ENCODE results near the gene MMS22L.
A peak's percentile ranks its signal among the peaks of the same experiment; 100 is the strongest.
"Not testable (repeated sequence)": the region's sequence is repeated elsewhere in the genome, so short reads cannot be mapped to it uniquely, and the experiment has no call there.

MMS22L gene

DNA sequence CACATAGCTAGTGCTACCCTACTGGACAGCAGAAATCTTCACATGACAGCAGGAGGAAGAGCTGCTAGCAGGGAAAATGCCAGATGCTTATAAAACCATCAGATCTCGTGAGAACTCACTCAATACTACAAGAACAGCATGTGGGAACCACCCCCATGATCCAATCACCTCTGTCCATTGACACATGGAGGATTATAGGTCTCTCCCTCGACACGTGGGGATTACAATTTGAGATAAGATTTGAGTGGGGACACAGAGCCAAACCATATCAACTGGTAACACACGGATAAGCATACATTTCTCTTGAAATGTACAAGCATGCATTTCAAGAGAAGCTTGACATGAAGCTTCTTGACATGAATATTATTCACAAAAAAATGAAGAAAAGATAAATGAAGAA, 64.1 kb downstream of the MMS22L start:
- DNase-seq, result no peak

DNA sequence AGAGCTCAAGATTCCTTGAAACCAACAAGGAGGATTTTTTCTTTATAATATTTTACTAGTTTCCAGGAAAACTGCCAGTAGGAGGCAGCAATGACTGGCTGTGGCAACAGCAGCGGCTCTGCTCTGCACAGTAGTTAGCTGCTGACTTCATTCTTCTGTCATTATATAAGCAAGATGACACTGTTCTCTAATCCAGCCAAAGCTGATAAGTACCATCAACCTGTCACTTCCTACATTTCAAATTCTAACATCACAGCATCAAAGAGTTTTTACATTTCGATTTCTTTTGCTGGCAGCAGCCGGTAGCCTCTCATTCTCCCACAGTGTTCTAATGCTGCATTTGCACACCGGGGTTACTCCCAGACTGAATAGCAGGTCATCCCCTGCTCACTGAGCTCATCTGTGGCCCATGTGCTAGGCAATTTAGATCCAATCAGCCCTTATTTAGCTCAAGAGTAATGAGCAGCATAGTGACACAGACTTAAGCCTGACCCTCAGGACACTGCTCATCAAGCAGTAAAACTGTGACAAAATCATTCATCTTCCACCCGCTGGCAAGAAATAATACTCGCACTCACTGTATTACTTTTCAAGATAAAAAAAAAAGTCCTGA, 67.8 kb downstream of the MMS22L start:
- DNase-seq, result no peak

DNA sequence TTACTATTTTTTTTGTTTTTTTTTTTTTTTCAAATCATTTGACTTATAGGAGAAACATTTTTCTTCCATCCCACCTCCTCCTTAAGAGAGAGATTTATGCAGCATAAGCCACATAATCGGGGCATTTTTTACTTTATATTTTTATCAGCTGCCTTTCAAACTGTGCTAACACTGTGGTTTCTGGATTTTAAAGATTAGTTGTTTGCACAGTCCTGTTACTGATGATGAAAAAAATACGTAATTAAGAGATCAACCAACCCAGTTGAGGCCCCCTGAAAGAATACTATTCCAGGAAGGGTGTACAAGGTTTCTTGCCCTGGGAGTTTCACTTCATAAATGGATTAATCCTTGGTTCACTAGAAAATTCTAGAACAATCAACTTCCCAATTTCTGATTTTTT, 68.3 kb downstream of the MMS22L start:
- DNase-seq, result no peak

DNA sequence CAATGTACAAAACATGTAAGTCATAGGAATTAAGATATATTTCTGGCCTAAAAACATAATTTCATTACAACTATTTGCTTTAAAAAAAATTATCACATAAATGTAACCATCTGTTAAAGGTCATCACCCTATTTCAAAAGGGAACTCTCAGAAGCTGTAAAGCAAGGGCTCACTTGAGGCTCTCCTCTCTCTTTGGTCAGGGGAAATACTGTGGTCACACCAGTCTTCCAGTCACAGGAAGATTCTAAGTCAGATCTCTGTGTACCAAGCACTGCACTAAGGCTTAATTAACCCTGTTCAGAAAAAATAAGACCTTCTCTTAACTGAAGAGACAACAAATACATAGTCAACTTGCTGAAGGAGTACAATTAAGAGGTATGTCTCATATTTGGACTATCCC, 75.6 kb downstream of the MMS22L start:
- DNase-seq, result no peak

DNA sequence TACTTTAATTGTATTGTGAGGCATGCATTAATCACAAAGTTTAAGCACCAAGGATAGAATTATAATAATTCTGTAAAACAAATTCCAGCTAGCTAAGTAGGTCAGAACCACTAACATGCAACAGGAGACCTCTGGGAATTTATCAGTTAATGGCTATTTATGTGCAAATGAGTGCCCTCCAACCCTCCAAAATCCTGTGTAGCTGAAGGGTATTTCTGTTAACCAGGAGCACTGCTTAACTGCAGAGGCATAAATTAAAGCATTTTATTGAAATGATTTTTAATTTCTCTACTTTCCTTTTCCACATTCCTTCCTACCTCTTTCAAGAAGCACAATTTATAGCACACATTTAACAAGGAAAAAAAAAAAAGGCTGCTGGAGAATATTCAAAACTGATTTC, 77.0 kb downstream of the MMS22L start:
- no peak for DNase-seq

DNA sequence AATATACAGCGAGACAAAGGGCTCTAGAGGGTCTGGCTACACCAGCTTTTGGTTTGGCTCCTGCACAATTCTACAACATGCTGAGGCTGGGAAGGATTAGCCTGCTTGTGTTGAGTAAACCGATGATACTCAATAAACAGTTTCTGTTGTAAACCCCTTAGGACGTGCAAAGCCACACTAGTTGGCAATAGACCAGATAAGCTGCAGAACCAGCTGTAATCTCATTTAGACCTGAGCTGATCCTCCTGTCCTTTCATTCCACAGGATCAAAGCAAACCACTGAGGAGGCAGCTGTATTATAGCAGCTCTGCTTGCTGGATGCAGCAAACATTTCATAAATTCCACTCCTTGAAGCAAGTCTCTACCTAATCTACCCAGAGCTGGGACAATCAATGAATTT, 79.7 kb downstream of the MMS22L start:
- DNase-seq, result peak; percentile 3

DNA sequence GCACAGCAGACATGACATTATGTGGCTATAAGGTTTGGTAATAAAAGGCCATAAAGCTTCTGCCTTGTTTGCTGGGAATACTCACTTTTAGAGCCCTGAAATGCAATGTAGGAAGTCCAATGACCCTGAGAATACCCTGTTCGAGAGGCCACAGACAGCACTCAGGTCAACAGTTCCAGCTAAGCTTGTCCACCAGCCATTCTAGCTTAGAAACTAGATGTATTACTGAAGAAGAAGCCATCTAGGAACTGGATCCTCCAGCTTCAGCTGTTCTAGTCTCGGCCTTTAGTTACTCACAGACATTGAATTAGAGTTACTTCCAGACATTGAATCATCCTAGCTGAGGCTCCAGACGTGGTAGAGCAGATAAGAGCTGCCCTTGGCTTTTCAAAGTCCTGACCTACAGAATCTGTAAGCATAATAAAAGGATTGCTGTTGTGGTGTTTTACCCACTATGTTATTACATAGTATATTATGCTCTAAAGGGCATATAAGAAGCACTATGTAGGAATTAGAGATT, 84.9 kb downstream of the MMS22L start:
- DNase-seq, result no peak

DNA sequence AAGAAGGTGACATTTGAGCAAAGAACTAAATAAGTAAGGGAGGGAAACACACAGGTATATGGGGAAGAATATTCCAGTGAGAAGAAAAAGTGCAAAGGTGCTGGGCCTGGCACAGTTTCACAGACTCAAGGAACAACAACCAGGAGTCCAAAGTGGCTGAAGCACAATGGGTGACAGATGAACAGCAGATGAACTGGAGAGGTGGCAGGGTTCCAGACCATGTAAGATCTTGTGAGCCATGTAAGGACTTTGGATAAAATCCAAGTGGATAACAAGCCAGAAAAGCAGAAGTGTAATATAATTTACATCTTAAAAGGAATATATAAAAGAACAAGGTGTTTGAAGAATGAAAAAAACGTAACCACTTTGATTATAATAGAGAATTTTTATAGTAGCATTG, 87.9 kb downstream of the MMS22L start:
- DNase-seq, result peak; percentile 41

DNA sequence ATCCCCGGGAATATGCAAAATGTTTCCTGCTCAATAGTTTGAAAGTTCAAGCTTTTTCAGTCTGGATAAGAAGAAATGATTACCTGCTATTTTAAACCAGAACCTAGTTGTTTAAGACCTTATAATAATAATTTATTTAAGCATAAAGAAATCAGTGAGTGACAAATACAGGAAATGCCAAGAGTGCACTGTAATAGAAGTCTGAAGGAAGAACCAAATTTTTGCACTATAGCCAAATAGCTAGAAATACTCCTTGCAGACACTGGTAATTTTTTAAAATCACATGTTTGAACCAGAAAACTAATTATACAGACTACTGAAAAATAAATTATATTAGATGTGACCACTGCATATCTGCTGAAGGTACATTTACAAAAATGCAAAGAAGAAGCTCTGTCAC, 93.2 kb downstream of the MMS22L start:
- DNase-seq, result no peak

DNA sequence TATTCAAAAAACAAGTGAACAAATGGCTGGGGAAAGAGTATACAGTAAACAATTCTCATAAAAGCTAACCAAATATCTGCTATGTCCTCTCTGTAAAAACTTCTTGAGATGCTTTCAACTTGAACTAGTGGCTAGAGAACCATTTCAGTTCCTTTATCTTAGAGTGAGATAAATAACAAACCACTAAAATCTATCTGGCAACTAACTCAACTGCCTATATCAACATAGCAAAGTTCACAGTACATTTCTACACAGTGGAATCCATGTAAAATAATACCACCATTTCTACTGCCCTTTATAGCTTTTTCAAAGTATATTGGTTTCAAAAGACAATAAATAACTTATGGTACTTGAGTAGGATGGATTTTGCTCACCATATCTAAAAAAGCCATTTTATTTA, 95.1 kb downstream of the MMS22L start:
- DNase-seq, result no peak

DNA sequence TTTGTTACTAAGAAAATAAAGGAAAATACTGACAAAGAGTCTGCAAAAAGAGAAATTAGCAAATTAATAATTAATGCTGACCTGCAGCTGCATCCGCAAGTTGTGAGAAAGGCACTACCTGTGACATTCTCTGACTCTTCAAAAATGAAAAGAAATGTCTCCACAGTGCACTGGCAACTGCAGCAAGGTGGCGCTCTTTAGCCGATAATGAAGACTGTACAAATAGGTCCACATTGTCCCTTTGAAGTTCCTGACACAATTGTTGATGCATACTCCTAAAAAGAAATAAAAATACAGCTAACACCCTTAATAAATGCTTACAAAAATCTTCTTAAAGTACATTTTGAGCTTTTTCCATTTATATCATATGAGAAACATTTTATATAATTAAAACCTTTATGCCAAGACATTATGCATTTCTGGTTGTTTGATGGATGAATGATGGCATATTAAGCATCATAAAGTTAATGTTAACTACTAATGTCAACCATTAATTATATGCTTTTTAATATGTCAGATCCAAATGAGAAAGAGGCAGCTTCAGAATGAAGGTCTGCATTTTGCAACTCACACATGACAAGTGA, 96.5 kb downstream of the MMS22L start:
- peak; percentile 42 for DNase-seq

DNA sequence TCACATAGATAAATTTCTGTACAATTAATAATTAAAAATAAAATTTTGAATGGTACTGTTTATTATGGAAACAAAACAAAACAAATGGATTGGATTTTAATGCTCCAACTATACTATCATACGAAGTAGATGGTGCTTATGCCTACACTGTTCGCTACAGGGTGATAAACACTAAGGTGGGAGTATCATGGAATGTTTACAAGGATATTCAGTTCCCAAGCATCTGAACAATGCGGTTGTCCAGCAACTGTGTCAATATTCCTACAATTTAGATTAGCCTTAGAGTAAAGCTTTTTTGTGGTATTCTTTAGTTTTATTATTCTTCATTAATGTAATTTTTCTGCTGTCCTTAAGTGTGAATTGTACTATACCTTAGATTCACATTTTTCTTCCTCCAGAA, 105.1 kb downstream of the MMS22L start:
- no peak for DNase-seq

DNA sequence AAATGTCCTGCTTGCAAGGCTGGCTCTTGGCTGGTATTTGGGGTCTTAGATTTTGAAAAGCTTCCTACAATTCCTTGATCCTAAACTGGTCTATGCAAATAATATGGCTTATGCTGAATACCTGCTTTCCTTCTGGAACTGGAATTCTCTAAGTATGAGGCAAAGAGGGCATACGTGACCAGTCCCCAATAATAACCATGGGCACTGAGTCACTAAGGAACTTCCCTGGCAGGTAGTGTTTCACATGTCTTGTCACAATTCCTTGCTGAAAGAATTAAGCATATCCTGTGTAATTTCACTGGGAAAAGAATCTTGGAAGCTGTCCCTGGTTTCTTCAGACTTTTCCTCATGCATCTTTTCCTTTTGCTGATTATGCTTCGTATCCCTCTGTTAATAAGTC, 106.5 kb downstream of the MMS22L start:
- no peak for DNase-seq

DNA sequence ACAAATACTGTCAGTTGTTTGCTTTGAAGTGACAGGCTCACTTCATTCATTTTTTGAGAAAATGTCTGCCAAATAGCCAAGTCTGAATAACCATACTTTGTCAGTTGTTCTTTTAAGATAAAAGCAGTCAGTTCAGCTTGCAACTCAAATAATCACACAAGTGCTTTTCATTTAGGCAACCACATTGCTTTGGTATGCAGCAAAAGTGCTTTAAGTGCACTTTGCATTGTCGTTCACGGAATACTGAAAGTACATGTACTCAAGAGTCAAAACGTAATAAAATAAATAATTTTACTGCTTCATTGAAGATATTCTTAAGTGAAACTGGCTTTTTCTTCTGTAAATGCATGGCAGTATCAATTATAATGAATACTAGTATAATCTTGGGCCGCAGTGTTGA, 107.2 kb downstream of the MMS22L start:
- no peak for DNase-seq

DNA sequence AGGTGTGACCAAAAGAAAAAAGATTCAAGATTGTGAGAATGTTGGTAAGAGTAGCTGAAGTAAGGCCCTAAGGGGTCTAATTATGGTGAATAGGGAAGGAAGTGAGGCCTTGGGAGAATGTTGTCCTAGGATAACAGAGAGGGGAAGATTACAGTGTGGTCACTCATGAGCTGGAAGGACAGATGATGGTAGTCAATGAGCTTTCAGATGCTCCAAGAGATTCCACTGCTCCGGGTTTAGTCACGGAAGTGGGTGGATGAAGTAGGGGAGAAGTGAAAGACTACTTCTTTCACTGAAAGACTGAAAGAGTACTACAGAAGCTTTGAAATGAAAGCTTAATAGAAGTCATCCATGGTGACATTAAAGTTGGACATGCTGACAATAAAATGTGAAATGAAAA, 108.5 kb downstream of the MMS22L start:
- no peak for DNase-seq

DNA sequence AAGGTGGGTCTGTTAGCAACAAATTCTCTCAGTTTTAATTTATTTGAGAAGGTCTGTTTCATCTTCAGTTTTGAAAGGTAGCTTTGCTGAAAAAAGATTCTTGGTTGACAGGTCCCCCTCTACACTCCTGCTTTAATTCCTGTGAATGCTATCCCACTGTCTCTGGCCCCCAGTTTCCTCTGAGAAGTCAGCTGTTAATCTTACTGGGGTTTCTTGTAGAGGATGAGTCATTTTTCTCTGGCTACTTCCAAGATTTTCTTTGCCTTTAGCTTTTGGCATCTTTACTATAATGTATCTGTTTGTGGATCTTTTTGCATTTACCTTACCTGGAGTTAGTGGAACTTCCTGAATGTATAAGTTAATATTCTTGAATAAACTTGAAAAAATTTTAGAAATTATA, 122.7 kb downstream of the MMS22L start:
- no peak for DNase-seq

DNA sequence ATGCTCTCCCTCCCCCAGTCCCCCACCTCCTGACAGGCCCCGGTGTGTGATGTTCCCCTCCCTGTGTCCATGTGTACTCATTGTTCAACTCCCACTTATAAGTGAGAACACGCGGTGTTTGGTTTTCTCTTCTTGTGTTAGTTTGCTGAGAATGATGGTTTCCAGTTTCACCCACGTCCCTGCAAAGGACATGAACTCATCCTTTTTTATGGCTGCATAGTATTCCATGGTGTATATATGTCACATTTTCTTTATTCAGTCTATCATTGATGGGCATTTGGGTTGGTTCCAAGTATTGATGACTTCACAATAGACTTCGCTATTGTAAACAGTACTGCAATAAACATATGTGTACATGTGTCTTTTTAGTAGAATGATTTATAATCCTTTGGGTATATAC, 127.6 kb downstream of the MMS22L start:
- DNase-seq, result not testable (repeated sequence)

DNA sequence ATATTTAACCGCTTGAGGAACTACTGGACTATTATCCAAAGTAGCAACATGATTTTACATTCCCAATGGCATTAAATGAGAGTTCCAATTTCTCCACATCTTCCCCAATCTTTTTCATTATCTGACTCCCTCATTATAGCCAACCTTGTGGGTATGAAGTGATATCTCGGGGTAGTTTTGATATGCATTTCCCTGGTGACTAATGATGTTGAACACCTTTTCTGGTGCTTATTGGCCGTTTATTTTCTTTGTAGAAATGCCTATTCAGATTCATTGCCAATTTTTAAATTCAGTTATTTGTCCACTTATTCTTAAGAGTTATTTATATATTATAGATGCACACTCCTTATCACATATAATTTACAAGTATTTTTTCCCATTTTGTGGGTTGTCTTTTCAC, 129.0 kb downstream of the MMS22L start:
- DNase-seq, result no peak

DNA sequence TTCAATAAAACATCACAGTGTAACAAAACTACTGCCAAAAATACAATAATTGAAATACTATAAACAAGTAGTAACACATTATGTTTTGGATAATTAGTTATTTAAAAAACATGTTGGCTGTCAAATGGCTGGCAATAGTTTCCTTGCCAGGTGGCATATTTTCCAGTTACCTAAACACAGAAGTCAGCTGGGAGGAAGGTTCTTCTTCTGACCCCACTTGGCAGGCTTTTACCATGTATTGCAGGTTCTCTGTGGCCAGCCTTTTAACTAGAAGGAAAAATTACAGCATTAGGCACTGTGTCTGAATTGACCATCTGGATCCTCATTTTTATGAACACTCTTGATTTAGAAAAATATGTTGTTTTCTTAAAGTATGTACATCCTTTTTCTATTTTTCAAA, 131.4 kb downstream of the MMS22L start:
- peak; percentile 47 for DNase-seq

DNA sequence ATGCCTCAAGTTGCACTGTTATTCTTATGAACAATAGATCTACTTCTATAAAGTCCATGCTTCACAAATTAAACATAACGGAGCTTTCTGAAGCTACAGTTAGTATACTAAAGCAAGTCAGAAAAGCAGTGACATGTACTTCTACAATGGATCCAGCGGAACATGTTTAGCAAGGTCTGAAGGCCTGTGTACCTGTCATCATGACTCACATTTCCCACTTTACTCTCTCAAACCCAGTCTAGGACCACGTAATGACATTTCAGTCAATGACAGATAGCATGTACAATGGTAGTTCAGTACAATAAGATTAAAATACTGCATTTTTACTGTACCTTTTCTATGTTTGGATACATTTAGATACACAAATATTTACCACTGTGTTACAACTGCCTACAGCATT, 132.1 kb downstream of the MMS22L start:
- DNase-seq, result no peak

DNA sequence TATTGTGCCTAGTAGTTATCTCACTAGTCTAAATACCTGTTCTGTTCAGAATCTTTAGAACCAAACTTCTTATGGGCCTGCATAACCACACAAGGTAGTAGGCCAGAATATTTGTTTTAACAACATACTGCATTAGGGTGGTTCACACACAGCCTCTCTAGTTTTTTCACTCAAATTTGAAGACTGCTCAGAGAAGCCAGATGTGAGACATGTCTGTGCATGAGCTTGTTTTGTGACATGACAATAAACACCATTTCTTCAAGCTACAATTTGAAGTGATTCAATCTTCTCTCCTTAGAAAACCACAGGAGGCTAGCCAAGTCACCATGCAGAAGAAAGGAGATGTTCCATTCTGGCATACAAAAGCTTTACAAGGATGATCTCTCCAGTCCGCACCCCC, 135.6 kb downstream of the MMS22L start:
- DNase-seq, result no peak

DNA sequence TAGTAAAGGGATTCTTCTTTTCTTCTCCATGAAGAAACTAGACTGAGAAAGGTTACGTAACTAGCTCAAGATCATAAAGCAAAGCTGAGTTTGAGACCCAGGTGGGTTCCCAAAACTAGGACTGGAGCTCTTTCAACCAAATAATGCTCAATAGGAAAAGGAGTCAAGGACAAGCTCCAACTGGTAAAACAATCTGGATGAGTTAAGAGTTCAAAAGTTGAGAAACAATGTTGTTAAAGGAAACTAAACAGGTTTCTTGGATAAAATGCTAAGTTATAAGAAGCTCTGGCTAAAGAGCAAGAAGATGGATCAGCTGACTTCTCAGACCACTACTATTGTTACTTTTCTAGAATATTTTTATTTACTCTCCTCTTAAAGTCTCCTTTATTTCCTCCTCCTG, 137.3 kb downstream of the MMS22L start:
- DNase-seq, result no peak

DNA sequence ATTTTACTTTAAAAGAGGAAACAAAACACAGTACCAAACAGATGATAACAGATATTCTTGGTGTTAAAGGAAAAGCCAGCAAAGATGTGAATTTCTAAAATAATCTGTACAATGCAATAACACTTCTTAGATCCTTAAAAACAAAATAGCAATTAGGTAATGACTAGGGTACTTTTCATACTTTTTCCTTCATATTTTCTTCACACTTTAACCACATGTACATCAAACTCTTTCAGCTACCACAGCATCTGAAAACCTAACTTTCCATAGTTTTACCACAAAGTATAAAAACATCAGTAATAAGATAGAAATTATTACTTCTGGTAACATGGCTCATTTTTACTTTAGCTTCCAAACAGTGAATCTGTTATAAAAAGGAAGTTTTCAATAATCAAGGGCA, 141.3 kb downstream of the MMS22L start:
- no peak for DNase-seq

DNA sequence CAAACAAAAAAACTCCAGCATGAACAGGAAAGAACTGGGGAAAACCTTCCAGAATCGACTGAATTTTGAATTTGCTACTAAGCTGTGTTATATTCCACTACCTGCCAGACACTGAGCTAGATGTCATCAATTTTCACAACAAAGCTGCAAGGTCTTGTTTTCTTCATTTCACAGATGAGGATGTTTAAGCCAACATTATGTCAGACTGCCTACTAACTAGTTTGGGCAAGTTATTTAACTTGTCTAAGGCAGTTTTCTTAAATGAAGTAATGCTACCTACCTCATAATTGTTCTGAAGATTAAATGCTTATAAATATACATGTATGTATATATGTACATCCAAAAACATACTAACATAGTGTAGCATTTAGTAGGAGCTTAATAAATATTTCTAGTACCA, 144.4 kb downstream of the MMS22L start:
- no peak for DNase-seq

DNA sequence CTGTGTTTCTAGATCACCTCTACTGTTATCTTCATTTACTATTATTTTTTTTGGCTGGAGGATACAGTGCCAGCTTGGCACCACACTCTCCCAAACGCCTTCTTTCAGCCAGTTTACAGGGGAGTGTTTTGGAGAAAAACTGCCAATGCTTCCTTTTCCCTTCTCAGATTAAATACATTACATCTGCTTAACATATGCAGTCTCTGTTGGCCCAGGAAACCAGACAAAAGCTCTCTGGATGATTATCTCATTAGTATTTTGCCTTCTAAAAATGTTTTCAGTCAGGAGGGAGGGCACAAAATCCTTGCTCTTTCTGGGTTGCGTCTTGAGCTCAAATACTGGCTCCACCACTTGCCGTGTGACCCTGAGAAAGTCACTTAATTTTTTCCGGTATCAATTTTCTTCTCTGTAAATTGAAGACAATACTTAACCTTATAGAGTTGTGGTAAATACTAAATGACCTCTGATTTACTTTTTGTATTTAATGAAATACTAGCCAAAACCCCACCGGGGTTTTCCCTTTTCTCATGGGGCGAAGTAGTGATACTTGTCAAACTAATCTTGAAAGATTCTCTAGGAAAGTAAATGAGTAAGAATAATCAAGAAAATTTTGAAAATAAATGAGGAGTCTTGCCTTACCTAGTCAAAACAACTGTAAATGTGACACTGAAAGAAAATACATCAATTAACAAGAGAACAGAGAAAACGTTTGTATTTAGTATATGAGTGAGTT, 146.2 kb downstream of the MMS22L start:
- DNase-seq, result no peak
